SU-DHL-6 (cell line): ENCODE measurements around the gene NDUFS7.

Experiments
- EZH2phosphoT487 ChIP-seq: fragments of 200-600 bp; sonication (generic), shearing (Covaris generic); conservative IDR thresholded peaks from 2 replicates; pipeline ENCODE4 v1.6.1; 2018; ENCODE audit warnings: mild to moderate bottlenecking, antibody characterized with exemption, low read length, moderate library complexity, mixed read lengths
- TF ChIP-seq, protein P1 (sequence below): fragments of 200-600 bp; sonication (generic); IDR thresholded peaks from one replicate; pipeline ENCODE4 v1.5.1; 2017; ENCODE audit warnings: antibody characterized with exemption, mild to moderate bottlenecking, low read length, moderate library complexity; ENCODE audit not compliant: insufficient read depth, poor library complexity, severe bottlenecking

DNA sequence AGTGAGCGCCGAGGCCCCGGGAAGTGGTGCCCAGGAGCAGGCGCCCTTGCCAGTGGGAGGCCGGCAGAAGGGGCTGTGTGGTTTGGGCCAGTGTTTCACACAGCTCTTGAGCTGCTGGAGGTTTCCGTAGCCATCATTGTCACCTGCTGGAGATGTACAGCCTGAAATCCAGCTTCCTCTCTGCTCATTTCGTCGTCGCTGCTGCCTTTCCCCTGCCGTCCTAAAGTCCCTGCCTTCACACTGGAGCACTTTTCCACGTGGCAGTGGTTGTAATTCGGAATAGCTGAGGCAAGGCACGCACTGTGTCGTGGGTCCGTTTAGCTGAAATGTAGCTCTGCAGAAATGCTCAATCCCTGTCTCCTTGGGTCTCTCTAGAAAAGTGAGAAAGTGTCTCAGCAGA, 36.9 kb downstream of the NDUFS7 start:
- TF ChIP-seq, protein P1, sequence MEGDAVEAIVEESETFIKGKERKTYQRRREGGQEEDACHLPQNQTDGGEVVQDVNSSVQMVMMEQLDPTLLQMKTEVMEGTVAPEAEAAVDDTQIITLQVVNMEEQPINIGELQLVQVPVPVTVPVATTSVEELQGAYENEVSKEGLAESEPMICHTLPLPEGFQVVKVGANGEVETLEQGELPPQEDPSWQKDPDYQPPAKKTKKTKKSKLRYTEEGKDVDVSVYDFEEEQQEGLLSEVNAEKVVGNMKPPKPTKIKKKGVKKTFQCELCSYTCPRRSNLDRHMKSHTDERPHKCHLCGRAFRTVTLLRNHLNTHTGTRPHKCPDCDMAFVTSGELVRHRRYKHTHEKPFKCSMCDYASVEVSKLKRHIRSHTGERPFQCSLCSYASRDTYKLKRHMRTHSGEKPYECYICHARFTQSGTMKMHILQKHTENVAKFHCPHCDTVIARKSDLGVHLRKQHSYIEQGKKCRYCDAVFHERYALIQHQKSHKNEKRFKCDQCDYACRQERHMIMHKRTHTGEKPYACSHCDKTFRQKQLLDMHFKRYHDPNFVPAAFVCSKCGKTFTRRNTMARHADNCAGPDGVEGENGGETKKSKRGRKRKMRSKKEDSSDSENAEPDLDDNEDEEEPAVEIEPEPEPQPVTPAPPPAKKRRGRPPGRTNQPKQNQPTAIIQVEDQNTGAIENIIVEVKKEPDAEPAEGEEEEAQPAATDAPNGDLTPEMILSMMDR = no peak
- no peak for TF ChIP-seq EZH2phosphoT487
